Activated CD4-positive, CD25-positive, alpha-beta regulatory T cell treated with anti-CD3 and anti-CD28 coated beads, Interleukin-2, amount 50 U/mL, for 16 hours (primary cell): ENCODE results near the gene NCAPG.

ENCODE experiments used
- DNase-seq: peaks from one replicate; pipeline ENCODE4 v3.0.0-alpha.2; 2020; ENCODE audit warnings: low read depth, low spot score

NCAPG gene, protein sequence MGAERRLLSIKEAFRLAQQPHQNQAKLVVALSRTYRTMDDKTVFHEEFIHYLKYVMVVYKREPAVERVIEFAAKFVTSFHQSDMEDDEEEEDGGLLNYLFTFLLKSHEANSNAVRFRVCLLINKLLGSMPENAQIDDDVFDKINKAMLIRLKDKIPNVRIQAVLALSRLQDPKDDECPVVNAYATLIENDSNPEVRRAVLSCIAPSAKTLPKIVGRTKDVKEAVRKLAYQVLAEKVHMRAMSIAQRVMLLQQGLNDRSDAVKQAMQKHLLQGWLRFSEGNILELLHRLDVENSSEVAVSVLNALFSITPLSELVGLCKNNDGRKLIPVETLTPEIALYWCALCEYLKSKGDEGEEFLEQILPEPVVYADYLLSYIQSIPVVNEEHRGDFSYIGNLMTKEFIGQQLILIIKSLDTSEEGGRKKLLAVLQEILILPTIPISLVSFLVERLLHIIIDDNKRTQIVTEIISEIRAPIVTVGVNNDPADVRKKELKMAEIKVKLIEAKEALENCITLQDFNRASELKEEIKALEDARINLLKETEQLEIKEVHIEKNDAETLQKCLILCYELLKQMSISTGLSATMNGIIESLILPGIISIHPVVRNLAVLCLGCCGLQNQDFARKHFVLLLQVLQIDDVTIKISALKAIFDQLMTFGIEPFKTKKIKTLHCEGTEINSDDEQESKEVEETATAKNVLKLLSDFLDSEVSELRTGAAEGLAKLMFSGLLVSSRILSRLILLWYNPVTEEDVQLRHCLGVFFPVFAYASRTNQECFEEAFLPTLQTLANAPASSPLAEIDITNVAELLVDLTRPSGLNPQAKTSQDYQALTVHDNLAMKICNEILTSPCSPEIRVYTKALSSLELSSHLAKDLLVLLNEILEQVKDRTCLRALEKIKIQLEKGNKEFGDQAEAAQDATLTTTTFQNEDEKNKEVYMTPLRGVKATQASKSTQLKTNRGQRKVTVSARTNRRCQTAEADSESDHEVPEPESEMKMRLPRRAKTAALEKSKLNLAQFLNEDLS

DNA sequence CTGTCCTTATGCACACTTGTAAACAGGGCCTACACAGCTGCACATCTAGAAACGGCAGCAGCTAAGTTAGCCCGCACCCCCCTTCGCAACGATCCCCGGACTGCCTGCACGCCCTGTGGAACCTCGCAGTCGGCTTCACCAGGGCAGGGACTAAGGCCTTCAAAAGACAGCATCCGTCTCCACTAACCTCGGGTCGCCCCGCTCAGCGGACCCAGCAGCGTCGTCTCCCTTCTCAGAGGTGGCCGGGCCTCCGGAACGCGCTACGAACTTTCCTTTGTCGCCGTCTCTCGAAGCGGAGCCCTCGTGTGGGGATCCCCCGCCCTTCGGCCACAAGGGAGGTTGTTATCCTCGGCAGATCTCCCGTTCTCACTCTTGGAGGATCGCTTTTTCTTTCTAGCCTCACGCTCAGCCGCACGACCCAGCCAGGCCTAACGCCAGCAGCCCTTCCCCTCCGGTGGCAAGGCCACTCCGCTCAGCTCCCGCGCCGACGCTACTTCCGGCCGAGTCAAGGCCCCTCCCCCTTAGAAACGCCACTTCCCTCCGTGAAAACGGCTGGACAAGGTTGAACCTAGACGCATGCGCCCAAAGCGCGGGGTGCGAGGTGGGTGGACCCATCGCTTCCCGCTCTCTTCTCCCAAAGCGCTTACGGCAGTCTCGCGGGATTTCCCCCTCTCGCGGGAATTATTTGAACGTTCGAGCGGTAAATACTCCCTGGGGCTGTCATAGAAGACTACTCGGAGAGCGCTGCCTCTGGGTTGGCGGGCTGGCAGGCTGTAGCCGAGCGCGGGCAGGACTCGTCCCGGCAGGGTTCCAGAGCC, at the start of gene NCAPG, which contains the start of gene DCAF16:
TSS of gene NCAPG (plus strand) at position 720 of the 818 bp plus-strand sequence. CDS start 99 bp downstream, outside the sequence.
TSS of gene DCAF16 (minus strand) at position 498 of the 818 bp plus-strand sequence. CDS start 6,616 bp downstream, outside the sequence.
- DNase-seq, result peak; percentile 99

DNA sequence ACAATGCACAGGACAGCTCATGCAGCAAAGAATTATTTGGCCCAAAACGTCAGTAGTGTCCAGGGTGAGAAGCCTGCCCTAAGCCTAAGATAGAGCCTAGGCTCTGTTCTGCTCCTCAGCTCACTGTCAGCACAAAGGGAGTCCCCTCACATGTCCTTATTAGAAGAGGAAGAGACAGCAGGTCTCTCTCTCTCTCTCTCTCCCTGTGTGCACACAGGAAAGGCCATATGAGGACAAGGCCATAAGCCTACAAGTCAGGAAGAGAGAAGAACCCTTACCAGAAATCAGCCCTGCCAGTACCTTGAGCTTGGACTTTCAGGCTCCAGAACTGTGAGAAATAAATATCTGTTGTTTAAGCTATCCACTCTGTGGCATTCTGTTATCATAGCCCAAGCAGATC, 49.7 kb upstream of the NCAPG start:
- DNase-seq, result no peak

DNA sequence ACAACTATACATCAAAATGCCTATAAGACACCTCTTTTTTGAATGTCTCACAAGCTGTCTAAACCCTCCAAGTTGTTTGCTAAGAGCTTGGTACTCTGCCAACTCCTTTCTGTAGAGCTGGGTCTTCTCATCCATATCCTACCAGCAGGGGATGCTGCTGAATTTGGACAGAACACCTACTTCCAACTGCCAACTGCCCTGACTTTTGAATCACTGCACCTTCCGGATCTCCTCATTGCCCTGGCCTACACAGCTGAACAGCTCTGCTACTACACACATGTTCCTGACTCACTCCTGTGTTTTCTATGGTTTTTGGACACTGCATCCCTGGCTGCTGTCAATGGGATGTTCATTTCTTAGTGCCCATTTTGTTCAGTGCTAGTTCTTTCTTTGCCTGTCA, 48.1 kb upstream of the NCAPG start:
- no peak for DNase-seq

DNA sequence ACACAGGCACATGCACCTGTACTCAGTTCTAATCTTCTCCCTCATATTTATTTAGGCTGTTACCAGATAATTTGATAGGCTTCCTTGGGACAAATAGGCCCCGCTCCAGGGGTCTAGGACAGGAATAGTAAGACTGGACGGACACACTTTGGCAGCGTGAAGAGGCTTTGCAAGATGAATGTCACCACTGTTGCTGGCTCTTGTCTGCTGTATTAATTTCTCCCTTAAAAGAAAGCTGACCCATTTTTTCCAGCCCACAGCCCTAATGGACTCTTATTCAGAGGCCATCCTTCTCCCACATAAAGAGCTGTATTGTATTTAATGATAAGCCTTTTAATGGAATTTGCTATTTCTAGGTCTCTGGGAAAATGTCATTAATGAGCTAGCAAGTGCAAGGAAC, 47.4 kb upstream of the NCAPG start:
- DNase-seq, result no peak

DNA sequence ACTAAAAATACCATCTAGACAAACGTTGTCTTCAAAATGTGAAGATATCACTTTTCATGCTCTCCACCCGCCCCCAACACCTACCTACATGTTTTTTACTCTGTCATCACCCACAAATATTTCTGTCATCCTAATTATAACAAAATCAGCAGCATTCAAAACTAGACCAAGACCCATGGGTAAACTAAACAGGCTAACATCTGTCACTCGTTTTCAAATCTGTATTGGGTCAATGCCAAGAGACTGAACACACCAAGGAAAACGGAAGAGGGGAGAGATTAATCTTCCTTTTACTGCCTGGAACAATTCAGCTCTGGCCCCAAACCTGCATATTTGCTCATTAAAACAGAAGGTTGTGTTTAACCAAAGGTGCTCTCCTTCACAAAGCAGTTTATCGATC, 46.8 kb upstream of the NCAPG start:
- DNase-seq, result no peak

DNA sequence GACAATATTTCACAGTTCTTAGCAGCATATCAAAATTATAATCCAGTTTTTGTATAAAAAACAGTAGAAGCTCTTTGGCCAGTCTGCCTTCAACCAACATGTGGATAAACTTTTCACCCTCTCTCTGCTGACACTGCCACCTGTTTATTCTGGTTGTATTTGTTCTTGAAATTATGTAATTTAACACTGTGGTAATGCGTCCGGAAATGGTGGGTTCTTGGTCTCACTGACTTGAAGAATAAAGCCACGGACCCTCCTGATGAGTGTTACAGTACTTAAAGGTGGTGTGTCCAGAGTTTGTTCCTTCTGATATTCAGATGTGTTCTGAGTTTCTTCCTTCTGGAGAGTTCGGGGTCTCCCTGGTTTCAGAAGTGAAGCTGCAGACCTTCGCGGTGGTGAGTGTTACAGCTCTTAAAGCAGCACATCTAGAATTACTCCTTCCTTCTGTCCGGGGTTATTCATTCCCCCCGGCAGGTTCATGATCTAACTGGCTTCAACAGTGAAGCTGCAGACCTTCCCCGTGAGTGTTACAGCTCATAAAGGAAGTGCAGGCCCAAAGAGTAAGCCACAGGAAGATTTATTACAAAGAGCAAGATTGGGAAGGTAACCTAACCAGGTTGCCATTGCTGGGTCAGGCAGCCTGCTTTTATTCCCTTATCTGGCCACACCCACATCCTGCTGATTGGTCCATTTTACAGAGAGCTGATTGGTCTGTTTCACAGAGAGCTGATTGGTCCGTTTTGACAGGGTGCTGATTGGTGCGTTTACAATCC, 45.1 kb upstream of the NCAPG start:
- no peak for DNase-seq

DNA sequence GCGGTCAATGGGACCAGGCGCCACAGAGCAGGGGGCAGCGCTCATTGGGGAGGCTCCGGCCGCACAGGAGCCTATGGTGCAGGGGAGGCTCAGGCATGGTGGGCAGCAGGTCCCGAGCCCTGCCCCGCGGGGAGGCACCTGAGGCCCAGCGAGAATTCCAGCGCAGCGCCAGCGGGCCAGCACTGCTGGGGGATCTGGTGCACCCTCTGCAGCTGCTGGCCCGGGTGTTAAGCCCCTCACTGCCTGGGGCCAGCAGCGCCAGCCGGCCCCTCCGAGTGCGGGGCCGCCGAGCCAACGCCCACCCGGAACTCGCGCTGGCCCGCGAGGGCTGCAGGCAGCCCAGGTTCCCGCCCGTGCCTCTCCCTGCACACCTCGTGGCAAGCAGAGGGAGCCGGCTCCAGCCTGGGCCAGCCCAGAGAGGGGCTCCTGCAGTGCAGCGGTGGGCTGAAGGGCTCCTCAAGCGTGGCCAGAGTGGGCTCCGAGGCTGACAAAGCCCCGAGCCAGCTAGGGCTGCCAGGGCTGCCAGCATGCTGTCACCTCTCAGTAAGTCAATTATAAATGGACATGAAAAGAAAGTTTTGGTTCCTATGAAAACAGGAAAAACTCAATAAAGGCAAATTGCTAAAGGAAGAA, 43.8 kb upstream of the NCAPG start:
- DNase-seq, result no peak

DNA sequence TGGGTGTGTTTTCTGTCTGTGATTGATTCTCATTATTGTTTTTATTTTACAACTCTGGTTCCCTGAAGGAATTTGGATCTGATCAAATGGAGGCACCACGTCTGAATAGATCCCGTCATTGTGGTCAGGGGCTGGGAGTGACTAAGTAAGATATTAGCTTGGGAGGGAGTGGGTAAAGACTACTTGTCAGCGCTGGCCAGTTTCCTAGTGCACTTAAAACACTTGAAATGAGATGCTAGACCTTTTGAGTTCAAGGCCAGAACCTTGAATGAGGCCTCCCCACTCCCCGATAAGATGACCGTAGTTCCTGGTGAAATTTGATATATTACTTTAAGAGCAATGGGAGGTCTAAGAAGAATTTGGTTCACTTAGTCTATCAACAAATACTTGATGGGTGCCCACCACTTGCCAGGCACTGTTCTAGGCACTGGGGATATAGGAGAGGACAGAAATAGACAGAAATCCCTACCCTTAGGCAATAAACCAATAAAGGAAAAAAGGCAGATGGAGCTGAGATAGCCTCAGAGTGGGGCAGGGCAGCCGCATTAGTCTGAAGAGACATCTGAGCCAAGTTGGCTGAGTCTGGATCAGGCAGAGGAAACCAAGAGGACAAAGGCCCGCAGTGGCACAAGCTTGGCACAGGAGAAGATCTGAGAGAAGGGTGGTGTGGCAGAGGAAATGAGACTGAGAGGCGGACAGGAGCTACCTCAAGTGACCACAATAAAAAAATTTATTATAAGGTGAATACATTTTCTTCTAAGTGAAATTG, 41.2 kb upstream of the NCAPG start:
- DNase-seq, result no peak

DNA sequence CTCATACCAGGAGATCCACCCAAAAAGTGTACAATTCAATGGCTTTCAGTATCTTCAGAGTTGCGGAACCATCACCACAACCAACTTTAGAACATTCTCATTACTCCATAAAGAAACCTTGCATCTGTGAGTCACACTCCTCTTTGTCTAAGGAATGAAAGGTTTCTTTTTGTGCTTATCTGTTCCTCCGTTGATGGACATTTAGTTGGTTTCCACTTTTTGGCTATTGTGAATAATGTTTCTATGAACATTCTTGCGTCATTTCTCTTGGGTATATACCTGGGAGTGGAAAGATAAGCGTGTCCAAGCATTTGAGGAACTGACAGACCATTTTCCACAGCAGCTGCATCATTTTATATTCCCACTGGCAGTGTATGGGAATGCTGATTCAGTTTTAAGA, 39.9 kb upstream of the NCAPG start:
- no peak for DNase-seq

DNA sequence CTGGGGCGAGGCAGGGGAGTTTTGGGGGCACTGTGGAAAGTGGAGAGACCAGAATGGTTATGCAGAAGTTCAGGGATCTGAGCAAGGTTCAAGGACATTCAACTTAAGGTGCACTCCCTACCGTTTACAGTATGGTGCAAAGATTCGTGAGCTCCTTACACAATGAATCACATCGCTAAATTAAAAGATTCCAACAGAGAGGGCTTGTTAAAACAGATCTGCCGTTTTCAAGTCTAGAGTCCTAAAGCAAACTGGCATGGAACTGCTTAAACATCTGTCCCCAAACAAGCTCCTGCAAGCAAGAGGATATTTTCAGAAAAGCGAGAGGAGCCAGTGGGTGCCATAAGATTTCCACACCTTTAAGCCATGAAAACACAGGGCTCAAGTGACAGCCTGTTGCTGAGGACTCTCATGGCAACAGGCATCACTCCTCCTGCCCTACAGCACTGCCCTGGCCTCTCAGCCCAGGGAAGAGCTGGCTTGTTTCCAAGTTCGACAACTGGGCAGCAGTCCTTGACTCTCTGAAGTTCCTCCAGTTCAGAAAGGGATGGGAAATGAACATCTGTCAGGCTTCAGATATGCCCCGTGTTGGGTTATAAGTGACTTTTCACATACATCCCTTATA, 39.4 kb upstream of the NCAPG start:
- DNase-seq, result no peak

DNA sequence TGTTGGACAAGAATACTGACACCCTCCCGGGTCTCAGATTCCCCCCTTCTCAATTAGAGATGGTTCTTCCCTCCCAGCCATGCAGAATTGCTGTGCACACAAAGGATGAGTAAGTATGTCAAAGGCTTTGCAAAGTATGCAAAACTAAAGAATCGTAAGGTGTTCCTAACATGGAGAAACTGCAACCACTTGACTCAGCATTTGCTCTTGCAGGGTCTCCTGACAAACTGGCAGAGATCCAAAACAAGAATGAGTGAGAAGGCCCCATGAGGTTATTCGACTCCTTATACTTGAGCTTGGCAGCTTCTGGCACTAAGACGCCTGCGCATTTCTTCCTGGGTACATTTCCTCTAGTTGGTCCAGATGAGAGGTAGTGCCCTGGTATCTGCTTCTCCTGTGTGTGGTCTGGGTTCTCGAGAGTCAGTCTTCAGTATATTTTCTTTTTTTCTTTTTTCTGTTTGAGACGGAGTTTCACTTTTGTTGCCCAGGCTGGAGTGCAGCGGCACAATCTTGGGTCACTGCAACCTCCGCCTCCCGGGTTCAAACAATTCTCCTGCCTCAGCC, 37.6 kb upstream of the NCAPG start:
- no peak for DNase-seq

DNA sequence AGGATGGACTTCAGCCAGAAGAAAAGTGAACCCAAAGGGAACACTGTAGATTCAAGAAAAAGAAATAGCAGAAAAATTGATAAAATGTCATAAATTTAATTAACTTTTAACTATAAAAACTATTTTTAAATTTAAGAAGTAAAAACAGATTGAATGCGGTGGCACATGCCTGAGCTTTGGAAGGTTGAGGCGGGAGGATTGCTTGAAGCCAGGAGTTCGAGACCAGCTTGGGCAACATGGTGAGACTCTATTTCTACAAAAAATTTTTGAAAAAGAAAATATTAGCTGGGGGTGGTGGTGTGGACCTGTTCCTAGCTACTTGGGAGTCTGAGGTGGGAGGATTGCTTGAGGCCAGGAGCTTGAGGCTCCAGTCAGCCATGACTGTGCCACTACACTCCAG, 32.3 kb upstream of the NCAPG start:
- DNase-seq, result no peak

DNA sequence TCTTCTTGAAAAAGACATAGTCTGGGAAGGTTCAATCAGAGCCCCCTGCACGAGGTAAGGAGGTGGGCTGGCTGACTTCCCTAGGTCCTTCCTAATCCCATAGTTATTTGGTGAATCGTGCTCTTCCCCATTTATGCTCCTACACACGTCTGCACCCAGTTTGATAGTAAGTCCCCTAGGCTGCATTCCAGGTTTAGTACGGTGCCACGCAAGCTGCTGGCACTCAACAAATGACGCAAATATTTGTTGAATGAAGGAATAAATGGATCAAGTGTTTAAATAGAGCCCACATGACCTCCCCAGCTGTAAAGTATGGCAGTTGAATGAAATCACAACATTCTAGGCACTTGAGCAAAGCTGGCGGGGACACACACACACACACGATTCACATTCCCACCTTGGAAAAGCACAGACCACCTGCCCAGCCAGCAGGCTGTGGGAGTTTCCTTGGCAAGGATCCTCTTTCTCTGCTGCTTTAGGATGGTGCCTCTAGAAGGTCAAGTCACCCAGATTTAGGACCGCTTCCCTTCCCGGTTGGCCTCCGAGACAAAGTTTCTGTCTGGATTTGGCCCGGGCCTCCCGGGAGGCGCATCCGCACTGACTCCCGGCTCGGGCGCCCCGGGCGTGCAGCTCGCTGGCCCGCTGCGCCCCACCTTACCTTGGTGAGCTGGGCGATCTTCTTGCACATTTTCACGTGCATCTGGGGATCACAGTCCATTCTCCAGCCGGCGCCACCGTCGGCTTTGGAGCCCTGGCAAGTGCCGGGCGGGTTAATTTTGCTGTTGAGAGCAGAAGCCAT, 30.1 kb upstream of the NCAPG start:
- DNase-seq, result no peak

DNA sequence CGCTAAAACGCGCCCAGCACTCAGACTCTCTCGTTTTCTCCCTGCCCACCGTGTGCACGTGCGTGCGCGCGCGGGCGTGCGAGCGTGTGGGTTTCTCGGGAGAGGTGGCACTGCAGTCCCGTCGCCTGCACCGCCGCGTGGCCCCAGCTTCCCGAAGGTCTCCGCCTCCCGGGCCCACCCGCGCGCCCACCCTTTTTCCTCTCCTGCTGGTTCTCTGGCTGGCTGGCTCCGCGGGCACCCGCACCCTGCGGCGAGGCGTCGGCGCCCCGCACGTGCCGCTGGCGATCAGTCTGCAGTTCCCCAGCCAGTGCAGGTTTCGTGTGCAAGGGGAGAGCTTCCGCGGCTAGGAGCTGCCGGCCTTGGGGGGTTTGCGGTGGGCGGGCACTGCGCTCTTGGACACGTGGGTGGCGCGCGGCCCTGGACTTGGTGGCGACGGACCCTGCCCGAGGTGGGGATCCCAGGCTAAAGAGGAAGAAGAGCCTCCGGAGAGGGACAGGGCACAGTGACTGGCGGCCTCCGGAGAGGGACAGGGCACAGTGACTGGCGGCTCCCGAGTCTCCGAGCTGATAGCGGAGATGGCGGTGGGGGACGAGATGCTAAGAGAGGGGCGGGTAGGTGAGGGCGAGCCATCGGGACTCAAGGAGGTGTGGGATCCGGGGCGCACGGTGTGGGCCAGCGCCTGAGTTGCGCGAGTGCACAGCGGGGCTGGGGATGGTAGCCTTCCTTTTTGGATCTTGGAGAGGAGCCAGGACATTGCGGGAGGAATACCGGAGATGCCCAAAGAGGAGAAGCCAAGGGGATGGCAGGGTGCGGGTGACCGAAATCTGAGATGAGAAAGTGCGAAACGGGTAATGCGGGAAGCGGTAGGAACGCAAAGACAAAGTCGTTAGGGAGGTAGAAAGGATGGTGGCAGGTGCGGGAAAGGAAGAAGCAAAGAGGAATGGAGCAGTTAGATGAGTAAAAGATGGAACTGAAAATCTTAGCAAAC, 29.2 kb upstream of the NCAPG start, which contains the start of gene FAM184B:
TSS of gene FAM184B (minus strand) at position 322 of the 988 bp plus-strand sequence. CDS start 322 bp downstream, outside the sequence.
- DNase-seq, result no peak

DNA sequence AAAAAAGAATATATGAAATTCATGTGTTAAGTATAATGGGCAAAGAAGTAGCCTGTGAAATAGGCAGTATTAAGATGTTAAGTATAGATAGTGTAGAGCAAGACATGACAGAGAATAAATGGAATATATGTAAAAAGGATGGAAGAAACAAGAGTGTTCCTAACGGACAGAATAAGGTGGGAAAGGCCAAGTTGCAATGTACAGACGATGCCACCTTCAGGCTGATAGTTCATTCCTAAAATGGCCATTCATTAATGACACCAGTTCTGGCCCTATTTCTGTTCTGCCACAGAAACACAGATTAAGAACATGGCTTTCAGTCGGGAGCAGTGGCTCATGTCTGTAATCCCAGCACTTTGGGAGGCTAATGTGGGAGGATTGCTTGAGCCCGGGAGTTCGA, 24.9 kb upstream of the NCAPG start:
- no peak for DNase-seq

DNA sequence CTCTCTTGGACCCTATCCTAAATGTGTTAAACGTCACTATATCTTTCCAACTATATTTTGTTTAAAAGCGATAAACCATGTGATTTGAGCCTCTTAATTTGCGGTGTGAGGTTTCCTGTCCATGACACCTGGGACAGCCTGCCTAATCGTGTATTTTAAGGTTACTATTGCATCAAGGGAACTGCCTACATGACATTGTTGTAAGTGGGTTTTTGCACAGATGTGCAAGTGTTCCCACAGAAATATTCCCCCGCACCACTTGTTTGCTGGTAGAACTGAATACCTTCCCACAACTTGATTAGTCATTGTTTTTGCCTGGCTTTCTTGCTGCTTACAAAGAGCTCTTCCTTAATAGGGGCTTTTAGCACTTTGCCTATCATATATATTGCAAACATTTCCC, 24.2 kb upstream of the NCAPG start:
- no peak for DNase-seq
